ENCODE data around the gene TRAPPC3.
"Not testable (repeated sequence)": the region's sequence is repeated elsewhere in the genome, so short reads cannot be mapped to it uniquely, and the experiment has no call there.

Gene TRAPPC3

GRCh38 chr1:36149237-36149972 is at the start of gene TRAPPC3:
Gene TRAPPC3, minus strand, starts transcription at chr1:36149486. Its CDS starts 108 bp downstream, at chr1:36149378.
- peak; percentile 100 for DNase-seq

GRCh38 chr1:36198641-36199040 is 49.4 kb upstream of the TRAPPC3 start:
- DNase-seq = no peak

GRCh38 chr1:36196805-36197204 is 47.5 kb upstream of the TRAPPC3 start:
- DNase-seq = not testable (repeated sequence)

- peak; percentile 87 for DNase-seq
Measured at GRCh38 chr1:36187800-36188593, 38.7 kb upstream of the TRAPPC3 start.

- no peak for DNase-seq
Measured at GRCh38 chr1:36183309-36183856, 34.1 kb upstream of the TRAPPC3 start.

GRCh38 chr1:36182734-36183133 is 33.4 kb upstream of the TRAPPC3 start:
- DNase-seq = no peak

- DNase-seq = no peak
Measured at GRCh38 chr1:36179220-36179600, 29.9 kb upstream of the TRAPPC3 start.

- DNase-seq = no peak
Measured at GRCh38 chr1:36178471-36179219, 29.4 kb upstream of the TRAPPC3 start.

GRCh38 chr1:36177589-36178431 is 28.5 kb upstream of the TRAPPC3 start:
- DNase-seq = no peak

- no peak for DNase-seq
Measured at GRCh38 chr1:36176106-36176949, 27.0 kb upstream of the TRAPPC3 start.

GRCh38 chr1:36175137-36176095 is 26.1 kb upstream of the TRAPPC3 start:
- DNase-seq = no peak

- no peak for DNase-seq
Measured at GRCh38 chr1:36174713-36175112, 25.4 kb upstream of the TRAPPC3 start.

- DNase-seq = no peak
Measured at GRCh38 chr1:36172983-36173382, 23.7 kb upstream of the TRAPPC3 start.

- DNase-seq = no peak
Measured at GRCh38 chr1:36172017-36172747, 22.9 kb upstream of the TRAPPC3 start.

- no peak for DNase-seq
Measured at GRCh38 chr1:36170643-36171412, 21.5 kb upstream of the TRAPPC3 start.

GRCh38 chr1:36168514-36168913 is 19.2 kb upstream of the TRAPPC3 start:
- no peak for DNase-seq

- DNase-seq = no peak
Measured at GRCh38 chr1:36166938-36167905, 17.9 kb upstream of the TRAPPC3 start.

Measured in CD4-positive, alpha-beta T cell treated with Interleukin-6 for 4 hours (primary cell).